ENCODE results near the gene DBNL. TPM values are rescaled to one million over a fixed set of nuclear protein-coding genes. Genes with fewer than 3 reads are reported as not detected.

Gene DBNL
- total and polyA plus RNA-seq, 2 of the 13 experiments (the other 11 are each of a cell fraction or from before 2014, with no cell fraction given), result 20.8 to 35.1 TPM

DNA sequence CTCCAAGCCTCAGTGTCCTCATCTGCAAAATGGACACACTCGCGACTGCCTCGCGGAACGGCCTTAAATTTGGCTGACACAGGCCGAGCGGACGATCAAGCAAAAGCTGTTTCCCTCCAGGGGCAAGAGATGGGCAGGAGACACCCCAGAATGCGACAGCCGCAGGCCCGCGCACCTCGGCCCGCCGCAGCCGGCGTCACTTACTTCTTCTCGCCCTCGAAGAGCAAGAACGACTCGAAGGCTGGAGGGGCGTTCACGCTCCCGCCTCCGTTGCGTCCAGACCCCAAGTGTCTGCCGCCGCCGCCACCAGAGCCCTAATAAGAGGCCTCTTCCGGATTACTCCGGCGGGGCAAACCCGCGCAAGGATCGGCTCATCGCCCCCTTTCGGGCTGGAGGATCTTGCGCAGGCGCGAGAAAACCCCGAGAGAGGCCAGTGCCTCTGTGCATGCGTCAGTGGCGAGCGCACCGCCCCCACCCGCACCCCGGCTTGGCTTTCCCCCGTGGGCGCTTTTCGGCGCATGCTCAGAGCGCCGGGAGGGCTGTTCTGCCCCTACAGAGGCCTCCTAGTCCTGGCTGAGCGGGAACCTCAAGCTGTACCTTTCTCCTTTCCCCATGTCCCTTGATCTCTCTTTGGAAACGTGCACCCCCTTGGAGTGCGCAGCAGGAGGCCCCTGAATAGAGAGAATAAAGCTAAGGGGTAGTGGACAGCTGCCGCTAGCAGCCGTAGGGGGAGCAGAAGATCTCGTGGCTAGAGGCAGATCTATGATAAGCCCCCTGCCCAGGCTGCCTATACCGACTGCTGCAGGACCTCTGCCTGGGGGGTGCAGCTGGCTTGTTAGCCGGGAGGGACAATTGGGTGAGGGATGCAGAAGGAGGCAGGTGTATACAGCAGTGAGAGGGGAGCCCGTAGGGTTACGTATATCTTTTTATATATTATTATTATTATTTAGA lies 25.4 kb upstream of the DBNL start (continued):
- TF ChIP-seq, protein P1, sequence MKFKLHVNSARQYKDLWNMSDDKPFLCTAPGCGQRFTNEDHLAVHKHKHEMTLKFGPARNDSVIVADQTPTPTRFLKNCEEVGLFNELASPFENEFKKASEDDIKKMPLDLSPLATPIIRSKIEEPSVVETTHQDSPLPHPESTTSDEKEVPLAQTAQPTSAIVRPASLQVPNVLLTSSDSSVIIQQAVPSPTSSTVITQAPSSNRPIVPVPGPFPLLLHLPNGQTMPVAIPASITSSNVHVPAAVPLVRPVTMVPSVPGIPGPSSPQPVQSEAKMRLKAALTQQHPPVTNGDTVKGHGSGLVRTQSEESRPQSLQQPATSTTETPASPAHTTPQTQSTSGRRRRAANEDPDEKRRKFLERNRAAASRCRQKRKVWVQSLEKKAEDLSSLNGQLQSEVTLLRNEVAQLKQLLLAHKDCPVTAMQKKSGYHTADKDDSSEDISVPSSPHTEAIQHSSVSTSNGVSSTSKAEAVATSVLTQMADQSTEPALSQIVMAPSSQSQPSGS (CRISPR knock-in tag; IDR thresholded peaks at IDR 0.05), result 0 out of 2 replicates have a peak, but pooled peaks have one; percentile 63
- 0 out of 2 replicates have a peak, but pooled peaks have one; percentile 16 for TF ChIP-seq MIER2 (CRISPR knock-in tag; IDR thresholded peaks at IDR 0.05)
- TF ChIP-seq ZNF34 (CRISPR knock-in tag; IDR thresholded peaks at IDR 0.05; ENCODE audit: borderline replicate concordance), result 0 out of 2 replicates have a peak, but pooled peaks have one; percentile 49
- TF ChIP-seq ARHGAP35 (CRISPR knock-in tag; IDR thresholded peaks at IDR 0.05; ENCODE audit: borderline replicate concordance), result 0 out of 2 replicates have a peak, but pooled peaks have one; percentile 52
- TF ChIP-seq, protein P2, sequence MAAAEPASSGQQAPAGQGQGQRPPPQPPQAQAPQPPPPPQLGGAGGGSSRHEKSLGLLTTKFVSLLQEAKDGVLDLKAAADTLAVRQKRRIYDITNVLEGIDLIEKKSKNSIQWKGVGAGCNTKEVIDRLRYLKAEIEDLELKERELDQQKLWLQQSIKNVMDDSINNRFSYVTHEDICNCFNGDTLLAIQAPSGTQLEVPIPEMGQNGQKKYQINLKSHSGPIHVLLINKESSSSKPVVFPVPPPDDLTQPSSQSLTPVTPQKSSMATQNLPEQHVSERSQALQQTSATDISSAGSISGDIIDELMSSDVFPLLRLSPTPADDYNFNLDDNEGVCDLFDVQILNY (CRISPR knock-in tag; conservative IDR thresholded peaks at IDR 0.05), result peak; percentile 85
- peak; percentile 76 for TF ChIP-seq SALL1 (CRISPR knock-in tag; IDR thresholded peaks at IDR 0.05)
- TF ChIP-seq TP53 (CRISPR knock-in tag; conservative IDR thresholded peaks at IDR 0.05), result 0 out of 2 replicates have a peak, but pooled peaks have one; percentile 56
- TF ChIP-seq ZNF605 (CRISPR knock-in tag; IDR thresholded peaks at IDR 0.05), result peak; percentile 58; the same call in 1 of the 2 replicates
- TF ChIP-seq, protein P3, sequence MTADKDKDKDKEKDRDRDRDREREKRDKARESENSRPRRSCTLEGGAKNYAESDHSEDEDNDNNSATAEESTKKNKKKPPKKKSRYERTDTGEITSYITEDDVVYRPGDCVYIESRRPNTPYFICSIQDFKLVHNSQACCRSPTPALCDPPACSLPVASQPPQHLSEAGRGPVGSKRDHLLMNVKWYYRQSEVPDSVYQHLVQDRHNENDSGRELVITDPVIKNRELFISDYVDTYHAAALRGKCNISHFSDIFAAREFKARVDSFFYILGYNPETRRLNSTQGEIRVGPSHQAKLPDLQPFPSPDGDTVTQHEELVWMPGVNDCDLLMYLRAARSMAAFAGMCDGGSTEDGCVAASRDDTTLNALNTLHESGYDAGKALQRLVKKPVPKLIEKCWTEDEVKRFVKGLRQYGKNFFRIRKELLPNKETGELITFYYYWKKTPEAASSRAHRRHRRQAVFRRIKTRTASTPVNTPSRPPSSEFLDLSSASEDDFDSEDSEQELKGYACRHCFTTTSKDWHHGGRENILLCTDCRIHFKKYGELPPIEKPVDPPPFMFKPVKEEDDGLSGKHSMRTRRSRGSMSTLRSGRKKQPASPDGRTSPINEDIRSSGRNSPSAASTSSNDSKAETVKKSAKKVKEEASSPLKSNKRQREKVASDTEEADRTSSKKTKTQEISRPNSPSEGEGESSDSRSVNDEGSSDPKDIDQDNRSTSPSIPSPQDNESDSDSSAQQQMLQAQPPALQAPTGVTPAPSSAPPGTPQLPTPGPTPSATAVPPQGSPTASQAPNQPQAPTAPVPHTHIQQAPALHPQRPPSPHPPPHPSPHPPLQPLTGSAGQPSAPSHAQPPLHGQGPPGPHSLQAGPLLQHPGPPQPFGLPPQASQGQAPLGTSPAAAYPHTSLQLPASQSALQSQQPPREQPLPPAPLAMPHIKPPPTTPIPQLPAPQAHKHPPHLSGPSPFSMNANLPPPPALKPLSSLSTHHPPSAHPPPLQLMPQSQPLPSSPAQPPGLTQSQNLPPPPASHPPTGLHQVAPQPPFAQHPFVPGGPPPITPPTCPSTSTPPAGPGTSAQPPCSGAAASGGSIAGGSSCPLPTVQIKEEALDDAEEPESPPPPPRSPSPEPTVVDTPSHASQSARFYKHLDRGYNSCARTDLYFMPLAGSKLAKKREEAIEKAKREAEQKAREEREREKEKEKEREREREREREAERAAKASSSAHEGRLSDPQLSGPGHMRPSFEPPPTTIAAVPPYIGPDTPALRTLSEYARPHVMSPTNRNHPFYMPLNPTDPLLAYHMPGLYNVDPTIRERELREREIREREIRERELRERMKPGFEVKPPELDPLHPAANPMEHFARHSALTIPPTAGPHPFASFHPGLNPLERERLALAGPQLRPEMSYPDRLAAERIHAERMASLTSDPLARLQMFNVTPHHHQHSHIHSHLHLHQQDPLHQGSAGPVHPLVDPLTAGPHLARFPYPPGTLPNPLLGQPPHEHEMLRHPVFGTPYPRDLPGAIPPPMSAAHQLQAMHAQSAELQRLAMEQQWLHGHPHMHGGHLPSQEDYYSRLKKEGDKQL (CRISPR knock-in tag; IDR thresholded peaks at IDR 0.05; ENCODE audit: low read depth), result peak; percentile 52; the same call in 1 of the 2 replicates
- TF ChIP-seq MXD4 (CRISPR knock-in tag; IDR thresholded peaks at IDR 0.05), result peak; percentile 93
- TF ChIP-seq ISL2 (CRISPR knock-in tag; IDR thresholded peaks at IDR 0.05), result peak; percentile 75
- TF ChIP-seq ZNF629 (CRISPR knock-in tag; conservative IDR thresholded peaks at IDR 0.05), result peak; percentile 89
- peak; percentile 84; the same call in 1 of the 2 replicates for TF ChIP-seq SMAD3 (CRISPR knock-in tag; IDR thresholded peaks at IDR 0.05)
- TF ChIP-seq, protein P4, sequence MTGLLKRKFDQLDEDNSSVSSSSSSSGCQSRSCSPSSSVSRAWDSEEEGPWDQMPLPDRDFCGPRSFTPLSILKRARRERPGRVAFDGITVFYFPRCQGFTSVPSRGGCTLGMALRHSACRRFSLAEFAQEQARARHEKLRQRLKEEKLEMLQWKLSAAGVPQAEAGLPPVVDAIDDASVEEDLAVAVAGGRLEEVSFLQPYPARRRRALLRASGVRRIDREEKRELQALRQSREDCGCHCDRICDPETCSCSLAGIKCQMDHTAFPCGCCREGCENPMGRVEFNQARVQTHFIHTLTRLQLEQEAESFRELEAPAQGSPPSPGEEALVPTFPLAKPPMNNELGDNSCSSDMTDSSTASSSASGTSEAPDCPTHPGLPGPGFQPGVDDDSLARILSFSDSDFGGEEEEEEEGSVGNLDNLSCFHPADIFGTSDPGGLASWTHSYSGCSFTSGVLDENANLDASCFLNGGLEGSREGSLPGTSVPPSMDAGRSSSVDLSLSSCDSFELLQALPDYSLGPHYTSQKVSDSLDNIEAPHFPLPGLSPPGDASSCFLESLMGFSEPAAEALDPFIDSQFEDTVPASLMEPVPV (CRISPR knock-in tag; IDR thresholded peaks at IDR 0.05), result peak; percentile 61; the same call in 1 of the 2 replicates
- TF ChIP-seq SNAPC2 (CRISPR knock-in tag; IDR thresholded peaks at IDR 0.05), result 0 out of 2 replicates have a peak, but pooled peaks have one; percentile 62
- peak; percentile 79; the same call in 1 of the 2 replicates for TF ChIP-seq NR2C2 (CRISPR knock-in tag; IDR thresholded peaks at IDR 0.05; ENCODE audit: borderline replicate concordance)
- peak; percentile 71; the same call in 1 of the 2 replicates for TF ChIP-seq RXRA (CRISPR knock-in tag; IDR thresholded peaks at IDR 0.05)
- TF ChIP-seq ZNF547 (CRISPR knock-in tag; IDR thresholded peaks at IDR 0.05), result peak; percentile 56; the same call in 1 of the 2 replicates
- TF ChIP-seq CBX5 (CRISPR knock-in tag; IDR thresholded peaks at IDR 0.05; ENCODE audit: borderline replicate concordance), result peak; percentile 91; the same call in 1 of the 2 replicates
